Stimulated activated CD4-positive, alpha-beta T cell treated with anti-CD3 and anti-CD28 coated beads, Interleukin-15, amount 100 ng/mL, for 24 hours (primary cell): ENCODE data around the gene CTNNA3.
"Not testable (repeated sequence)": the region's sequence is repeated elsewhere in the genome, so short reads cannot be mapped to it uniquely, and the experiment has no call there.

Experiments used
- DNase-seq: peaks from one replicate; pipeline ENCODE4 v3.0.0-alpha.2; 2020

CTNNA3 gene

DNA sequence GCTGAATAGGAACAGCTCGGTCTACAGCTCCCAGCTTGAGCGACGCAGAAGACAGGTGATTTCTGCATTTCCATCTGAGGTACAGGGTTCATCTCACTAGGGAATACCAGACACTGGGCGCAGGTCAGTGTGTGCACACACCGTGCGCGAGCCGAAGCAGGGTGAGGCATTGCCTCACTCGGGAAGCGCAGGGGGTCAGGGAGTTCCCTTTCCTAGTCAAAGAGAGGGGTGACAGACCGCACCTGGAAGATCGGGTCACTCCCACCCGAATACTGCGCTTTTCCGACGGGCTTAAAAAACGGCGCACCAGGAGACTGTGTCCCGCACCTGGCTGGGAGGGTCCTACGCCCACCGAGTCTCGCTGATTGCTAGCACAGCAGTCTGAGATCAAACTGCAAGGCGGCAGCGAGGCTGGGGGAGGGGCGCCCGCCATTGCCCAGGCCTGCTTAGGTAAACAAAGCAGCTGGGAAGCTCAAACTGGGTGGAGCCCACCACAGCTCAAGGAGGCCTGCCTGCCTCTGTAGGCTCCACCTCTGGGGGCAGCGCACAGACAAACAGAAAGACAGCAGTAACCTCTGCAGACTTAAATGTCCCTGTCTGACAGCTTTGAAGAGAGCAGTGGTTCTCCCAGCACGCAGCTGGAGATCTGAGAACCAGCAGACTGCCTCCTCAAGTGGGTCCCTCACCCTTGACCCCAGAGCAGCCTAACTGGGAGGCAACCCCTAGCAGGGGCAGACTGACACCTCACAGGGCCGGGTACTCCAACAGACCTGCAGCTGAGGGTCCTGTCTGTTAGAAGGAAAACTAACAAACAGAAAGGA, 465.1 kb downstream of the CTNNA3 start:
- DNase-seq, result not testable (repeated sequence)

DNA sequence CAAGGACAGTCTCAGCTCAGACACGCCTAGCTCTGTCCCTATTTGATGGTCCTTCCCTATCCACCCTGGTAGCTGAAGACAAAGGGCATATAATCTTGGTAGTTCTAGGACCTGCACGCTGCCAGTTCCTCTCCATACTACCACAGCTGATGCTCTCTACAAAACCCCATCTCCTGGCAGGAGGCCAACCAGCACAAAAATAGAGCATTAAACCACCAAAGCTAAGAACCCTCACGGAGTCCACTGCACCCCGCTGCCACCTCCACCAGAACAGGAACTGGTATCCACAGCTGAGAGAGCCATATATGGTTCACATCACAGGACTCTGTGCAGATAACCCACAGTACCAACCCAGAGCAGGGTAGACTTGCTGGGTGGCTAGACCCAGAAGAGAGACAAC, 470.8 kb downstream of the CTNNA3 start:
- no peak for DNase-seq

DNA sequence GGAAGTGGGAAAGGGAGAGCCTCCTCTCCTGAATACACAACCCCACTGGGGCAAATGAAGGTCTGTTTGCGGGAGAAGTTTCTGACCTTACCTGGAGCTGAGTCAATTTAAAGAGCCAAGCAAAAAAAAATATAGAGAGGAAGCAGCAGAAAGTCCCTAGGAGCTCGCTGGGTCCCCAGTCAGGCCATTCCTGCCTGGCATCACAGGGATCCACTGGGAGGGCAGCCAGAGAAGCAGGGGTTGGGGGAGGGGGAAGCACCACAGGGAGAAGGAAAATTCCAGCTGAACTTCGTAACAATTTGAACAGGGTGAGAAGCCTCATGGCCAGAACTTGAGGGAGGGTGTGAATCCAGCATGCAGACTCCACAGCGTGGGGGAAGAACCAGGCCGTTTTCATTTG, 471.4 kb downstream of the CTNNA3 start:
- no peak for DNase-seq

DNA sequence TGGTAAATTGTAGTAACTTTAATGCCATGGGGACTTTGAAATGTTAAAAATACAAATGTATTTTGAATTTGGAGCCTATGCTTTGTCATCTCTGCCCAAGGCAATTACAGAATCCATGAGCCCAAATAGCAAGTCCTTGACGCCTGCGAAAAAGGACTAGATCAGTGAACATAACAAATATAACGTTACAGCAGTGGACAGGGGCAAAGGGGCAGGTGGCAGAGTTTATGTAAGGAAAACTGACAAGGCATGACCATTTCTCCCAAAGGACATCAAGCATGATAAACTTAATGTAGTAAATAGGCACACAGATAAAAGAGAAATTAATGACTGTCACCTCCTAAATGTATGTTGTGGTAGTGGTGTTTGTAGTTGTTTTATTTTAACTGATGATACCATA, 473.1 kb downstream of the CTNNA3 start:
- no peak for DNase-seq

DNA sequence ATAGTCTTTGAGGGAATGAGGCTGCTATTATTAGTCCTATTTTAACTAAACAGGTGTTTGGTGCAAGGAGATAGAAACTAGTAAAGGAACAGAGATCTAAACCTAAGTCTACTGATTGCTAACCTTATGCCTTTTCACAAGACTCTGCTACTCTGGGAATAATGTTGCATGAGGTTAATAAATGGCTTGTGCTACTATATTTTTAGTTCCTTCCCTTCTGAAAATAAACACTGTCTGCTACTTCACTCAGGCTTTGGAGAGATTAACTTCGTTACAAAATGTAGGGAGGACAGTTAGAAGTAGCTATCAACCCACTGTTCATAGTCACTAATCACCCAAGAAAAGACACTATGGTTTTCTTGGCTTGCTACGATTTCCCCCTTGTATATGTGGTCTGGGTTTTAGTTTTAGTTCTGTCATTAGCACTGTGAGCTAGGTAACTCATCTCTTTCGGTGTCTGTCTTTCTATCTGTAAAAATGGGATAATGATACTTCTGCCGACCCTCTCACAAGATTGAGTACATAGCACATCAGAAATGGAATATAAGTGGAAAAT, 474.0 kb downstream of the CTNNA3 start:
- DNase-seq, result no peak

DNA sequence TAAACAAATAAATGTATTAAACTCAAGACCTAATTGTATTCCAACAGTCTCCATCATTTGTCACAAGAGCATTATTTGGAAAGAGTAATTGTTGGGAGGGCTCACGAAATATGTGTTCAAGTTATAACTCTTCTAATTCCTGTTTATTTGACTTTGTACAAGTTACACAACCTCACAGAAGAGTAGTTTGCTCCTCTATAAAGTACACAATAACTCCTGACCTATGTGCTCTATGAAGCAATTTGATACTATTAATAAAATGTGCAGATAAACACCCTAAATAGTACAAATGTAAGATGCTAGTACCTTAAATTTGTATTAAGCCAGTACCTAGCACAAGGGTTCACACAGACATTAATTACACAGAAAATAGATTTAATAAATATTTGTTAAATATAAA, 484.3 kb downstream of the CTNNA3 start:
- no peak for DNase-seq

DNA sequence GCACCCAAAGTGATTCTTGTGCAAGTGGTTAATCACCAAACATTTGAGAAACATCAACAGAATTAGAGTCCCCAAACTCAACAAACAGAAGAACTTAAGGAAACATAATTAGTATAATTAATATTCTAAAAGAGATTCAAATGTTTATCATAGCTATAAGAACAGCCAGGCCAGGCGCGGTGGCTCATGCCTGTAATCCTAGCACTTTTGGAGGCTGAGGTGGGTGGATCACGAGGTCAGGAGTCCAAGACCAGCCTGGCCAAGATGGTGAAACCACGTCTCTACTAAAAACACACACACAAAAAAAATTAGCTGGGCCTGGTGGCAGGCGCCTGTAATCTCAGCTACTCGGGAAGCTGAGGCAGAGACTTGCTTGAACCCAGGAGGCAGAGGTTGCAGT, 488.1 kb downstream of the CTNNA3 start:
- not testable (repeated sequence) for DNase-seq

DNA sequence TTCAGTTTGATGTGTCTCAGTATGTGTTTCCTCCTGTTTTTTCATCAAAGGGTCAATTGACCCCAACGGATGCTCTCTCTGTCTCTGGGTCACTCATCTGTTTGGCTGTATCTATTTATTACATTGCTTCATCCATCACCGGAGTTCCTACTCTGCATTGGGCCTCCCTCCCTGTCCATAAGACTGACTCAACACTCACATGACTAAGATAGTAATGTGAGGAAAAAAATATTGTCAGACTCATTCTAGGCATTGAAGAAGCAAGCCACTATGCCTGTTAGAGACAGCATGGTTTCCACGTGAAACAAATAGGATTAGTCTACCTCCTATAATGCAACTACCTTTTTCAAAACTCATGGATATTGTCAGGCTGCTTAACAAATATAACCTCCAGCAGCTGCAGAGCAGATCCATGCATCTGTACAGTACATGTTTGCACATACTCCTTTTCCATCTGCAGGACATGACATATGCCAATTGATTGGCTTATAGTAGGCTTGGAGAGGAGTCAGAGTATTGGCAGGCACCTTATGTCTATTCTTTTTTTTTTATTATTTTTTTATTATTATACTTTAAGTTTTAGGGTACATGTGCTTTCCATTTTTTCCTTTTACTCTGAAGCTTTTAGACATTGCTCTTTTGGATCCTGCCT, 495.0 kb downstream of the CTNNA3 start:
- DNase-seq, result no peak

DNA sequence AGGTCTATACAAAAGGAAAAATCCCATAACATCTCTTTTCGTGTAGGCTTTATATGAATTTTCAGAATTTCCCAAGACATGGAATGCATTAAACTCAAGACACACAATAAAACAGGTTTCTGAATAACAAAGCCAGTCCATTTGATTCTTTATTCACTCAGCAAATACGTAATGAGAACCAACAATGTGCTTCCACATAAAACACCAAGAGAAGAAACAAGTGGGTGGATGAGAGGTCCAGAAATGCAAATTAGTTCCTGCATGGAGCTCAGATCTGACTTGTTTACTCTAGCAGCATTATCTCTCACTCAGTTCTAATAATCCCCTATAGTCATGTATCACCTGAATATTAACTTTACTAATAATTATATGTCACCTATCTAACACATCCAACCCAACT, 520.6 kb downstream of the CTNNA3 start:
- DNase-seq, result no peak

DNA sequence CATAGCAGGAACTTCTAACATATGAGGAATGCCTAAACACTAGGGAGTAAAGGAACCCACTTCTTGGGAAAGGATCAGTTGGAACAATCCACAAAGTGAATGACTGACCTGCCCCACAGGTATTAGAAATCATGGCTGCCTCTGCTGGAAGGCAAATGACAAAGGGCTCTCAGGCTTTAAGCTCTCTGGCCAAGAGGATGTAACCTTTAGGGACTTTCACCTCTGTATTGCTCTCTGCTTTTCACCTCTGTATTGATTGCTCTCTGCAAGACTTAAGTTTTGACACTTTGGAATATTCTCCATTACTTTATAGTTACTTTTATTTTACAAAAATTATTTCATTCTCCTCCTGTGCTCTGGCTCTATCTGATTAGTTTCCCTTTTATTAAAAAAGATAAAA, 522.2 kb downstream of the CTNNA3 start:
- DNase-seq, result no peak

DNA sequence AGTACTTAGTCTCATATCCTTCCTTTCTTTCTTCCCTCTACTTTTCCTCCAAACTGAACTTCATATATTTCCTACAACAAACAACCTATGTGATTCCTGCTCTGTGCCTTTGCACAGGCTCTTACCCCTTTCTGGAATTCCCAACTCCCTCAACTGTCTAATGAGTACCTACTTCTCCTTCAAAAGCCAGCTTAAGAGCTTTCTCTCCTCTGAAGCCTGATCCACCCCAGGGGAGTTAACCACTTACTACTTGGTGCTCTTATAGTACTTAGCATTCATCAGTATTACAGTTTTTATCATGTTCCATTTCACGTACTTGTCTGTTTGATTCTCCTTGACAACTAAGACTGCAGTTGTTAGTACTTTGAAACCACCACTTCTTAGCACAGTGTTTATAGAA, 524.0 kb downstream of the CTNNA3 start:
- DNase-seq, result no peak

DNA sequence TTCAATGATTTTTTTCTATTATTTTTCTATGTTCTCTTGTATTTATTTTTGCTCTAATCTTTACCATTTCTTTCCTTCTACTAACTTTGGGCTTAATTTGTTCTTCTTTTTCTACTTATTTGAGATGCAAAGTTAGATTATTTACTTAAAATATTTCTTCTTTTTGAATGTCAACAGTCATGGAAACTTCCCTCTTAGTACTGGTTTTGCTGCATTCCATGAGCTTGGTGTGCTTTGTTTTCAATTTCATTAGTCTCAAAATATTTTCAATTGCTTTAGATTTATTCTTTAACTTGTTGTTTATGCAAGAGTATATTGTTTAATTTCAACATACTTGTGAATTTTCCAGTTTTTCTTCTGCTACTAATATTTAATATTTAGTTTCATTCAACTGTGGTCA, 539.8 kb downstream of the CTNNA3 start:
- DNase-seq, result no peak

DNA sequence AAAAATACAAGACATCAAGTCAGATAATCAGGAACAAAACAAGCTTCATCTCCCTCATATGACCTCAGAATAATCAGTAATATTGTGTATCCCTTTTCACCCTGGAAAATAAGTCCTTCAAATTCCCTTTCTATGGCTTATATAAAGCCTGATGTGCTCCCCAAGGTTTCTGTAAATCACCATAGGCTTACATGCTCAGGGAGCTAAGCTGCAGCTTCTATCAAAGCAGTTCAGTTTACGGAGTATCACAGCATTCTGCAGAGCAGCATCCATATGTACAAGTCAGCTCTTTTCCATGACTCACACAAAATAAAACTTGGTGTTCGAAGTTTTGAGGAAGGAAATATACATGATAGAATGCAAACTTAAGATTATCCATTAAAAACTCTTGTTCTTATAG, 544.5 kb downstream of the CTNNA3 start:
- DNase-seq, result no peak

DNA sequence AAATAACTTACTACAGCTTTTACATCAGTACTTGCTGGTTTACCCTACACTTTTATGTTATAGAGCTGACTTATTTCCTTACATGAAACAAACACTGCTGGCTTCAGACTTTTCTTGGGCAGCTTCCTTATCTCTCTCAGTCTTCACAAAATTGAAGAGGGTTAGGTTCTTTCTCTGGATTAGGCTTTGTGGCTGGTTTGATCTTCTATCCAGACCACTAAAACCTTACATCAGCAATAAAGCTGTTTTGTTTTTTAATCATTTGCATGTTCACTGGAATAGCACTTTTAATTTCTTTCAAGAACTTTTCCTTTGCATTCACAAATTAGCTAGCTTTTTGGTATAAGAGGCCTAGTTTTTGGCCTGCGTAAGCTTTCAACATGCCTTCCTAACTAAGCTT, 551.5 kb downstream of the CTNNA3 start:
- no peak for DNase-seq

DNA sequence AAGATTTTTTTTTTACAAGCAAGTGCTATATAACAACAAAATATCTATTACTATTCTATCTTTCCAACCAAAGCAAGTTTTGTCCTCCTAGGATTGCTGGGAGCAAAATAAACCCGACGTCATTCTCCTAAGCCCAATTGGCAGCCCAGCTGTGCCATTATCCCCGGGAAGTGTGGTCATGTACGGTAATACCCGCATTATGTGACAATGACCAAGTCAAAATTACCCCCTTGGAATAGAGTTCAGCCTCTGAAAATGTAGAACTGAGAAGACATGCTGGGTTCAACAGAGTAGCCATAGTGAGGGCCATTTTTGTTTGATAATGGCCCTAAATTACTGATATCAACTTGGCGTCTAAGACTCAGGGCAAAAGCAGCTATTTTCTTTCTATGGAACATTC, 554.7 kb downstream of the CTNNA3 start:
- no peak for DNase-seq

DNA sequence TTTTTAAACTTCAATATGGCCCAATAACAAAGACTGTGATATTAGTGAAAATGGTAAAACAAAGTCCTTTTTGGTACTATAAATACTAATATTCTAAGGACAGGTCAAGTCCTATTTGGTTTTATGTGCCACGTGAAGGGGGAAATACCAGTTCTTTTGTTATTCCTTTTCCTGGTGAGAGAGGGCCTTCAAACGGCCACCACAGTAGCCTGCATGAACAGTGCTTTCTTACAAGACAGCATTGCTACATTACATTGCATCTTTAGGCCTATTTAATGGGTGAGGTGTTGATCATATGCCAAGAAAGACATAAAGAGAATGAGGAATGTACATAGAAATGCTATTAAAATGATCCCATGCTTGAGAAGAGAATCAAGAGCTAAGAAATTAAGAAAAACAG, 555.4 kb downstream of the CTNNA3 start:
- no peak for DNase-seq

DNA sequence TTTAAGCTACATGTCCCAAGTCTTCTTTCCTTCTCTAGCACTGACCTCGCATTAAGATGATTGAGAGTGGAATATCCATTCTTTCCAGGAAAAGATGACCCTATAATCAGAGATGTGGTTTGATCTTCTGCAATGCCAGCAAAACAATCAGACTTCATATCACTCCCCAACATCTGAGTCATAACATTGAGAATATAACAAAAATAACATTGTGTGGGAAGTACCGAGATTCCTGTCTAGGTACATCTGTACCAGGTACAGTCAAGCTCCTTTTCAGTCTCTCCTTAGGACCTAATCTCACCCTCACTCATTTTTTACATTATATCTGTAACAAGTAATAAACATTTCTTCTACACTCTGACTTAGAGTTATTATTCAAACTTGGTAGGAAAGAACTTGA, 568.6 kb downstream of the CTNNA3 start:
- DNase-seq, result no peak

DNA sequence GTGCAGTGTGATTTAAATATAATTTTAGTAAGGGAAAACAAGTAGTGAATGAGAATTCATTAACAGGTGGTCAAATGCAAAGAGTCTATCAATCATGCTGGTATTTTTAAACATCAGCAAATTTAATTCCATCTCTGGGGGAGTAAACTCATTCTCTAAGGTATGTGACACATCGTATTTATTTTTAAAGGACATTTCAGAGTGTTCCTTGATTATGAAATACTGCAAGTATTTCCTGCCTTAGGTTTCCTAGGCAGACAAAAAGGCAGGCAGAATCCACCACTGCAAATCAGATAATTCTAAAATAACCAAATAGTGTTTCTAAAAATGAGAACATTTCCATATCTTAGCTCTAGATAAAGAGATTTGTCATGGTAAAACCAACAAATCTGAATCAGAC, 576.3 kb downstream of the CTNNA3 start:
- no peak for DNase-seq

DNA sequence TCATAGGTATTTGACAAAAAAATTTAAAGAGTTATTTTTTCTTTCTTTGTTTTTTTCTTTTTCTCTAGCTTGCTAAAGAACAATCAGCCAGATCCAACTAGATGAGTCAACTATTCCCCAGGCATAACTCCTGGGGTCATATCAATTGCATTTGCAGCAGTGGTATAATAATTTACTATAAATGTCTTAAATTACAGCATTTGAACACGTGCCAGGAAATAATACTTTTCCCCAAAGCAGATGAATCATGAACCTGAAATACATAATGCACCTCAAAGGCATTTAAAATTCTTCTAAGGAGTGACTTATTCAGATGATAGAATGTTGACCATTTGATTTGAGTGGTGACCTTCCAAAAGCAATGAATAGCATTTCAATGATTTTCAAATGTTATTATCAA, 580.0 kb downstream of the CTNNA3 start:
- no peak for DNase-seq

DNA sequence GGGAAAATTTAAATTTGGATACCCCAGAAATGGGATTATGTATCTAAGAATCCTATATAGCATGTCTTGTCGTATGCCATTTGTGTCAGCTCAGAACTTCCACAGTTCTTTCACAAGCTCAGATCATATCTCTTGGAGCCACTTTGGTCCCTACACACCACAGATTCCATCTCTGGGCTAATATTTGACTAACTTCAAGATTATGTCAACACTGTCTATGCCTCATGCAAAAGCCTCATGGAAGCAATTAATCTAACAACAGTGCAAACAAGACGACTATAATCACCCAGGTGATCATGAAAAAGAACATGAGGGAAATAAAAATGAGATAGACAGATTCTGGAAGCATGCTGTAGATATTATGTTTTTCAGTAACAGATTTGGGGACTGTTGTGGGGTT, 581.0 kb downstream of the CTNNA3 start:
- no peak for DNase-seq

DNA sequence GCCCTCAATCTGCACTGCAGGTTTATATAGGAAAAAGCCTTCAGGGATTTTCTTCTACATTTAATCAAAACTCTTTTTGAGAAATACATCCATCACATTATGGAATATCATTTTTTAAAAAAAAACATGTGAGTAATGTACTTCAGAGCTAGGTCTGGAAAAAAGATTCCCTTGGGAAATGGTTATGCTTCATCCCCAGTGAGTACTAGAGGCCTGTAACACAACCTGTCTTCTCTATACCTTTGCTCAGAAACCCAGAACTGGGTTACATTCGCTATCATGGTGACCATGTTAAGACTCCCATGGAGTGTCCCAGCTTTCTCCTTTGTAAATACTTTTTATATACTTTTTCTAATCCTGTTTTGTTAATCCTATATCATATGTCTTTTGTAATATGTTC, 583.2 kb downstream of the CTNNA3 start:
- DNase-seq, result no peak

DNA sequence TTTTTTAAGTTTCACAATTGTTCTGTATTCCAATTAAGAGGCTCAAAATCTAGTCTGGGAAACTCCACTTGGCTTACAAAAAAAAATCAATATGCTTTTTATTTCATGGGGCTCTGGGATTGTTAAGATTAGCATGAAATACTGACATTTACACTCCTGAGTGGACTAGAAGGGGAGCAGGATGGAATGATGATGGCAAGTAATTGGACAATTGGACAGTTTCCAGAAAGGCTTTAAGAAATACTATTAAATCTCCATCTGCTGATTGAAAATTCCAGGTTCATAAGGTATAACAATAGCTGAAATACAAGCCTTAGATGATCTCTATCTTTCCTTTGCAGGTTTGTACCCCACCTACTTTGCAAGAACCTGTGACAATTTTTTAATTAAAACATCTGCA, 585.7 kb downstream of the CTNNA3 start:
- no peak for DNase-seq

DNA sequence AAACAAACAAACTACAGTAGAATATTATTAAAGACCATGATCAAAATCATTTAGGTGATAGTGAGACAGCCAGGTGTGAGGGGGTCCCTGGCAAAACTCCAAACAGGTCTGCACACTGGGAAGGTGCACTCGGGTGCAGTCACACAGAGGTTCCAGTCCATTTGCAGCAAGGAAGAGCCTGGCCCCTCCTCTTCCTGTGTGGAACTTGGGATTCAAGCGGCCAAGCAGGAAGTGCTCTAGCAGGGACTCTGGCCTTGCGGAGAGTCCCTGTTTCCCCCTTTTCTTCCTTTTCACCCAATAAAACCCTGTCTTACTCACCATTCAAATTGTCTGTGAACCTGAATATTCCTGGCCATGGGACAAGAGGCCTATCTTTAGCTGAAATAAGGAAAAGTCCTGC, 588.3 kb downstream of the CTNNA3 start:
- DNase-seq, result no peak

DNA sequence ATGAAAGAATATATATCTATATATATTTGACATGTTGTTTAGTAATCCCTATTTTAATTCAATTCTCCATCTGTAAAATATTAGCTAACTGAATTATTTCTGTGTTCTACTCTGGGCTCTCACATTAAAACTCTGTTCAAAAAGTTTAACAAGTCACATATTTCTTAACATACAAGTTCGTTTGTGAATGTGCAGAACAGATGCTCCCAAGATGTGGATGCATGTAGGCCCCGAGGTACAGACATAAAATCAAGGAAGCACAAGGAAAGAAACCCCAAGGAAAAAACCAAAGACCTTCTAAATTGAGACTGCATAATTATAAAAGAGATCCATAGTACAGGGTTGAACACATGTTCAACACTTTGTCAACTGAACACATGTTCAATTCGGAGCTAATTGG, 595.0 kb downstream of the CTNNA3 start:
- DNase-seq, result no peak

DNA sequence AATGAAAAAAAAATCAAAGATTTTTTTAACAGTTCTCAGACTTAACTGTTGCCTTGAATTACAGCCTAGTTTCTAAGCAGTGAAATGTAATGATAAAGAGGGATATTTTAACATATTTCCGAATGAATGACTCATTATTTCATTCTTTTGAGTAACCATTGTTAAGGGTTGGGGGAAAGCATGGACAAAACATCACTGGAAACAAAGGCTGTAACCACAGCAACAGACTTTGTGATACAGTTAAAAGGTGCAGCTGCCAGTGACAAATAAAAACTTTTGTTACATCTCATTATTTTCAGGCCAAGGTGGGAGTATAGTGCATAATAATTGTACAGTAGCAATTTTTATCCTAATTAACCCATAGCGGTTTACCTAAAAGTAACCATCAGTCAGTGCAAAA, 597.5 kb downstream of the CTNNA3 start:
- no peak for DNase-seq
